ENCODE data around the gene CST1.
"Not testable (repeated sequence)": the region's sequence is repeated elsewhere in the genome, so short reads cannot be mapped to it uniquely, and the experiment has no call there.

CST1 gene

GRCh38 chr20:23735391-23735790 lies 15.3 kb downstream of the CST1 start:
- not testable (repeated sequence) for H3K9ac ChIP-seq (ENCODE audit: low read length); H3K9me3 ChIP-seq (ENCODE audit: control insufficient read depth, low read length); H3K4me1 ChIP-seq (ENCODE audit: control insufficient read depth, insufficient read depth, low read length); DNase-seq (ENCODE audit: low read depth); H3K27me3 ChIP-seq (replicated peaks; ENCODE audit: control insufficient read depth, insufficient read depth, low read length); H3K4me3 ChIP-seq (ENCODE audit: low read length); H3K36me3 ChIP-seq (ENCODE audit: control insufficient read depth, insufficient read depth, low read length, severe bottlenecking)

GRCh38 chr20:23734949-23735348 lies 15.8 kb downstream of the CST1 start:
- not testable (repeated sequence) for H3K36me3 ChIP-seq (ENCODE audit: control insufficient read depth, insufficient read depth, low read length, severe bottlenecking); H3K9ac ChIP-seq (ENCODE audit: low read length); H3K4me1 ChIP-seq (ENCODE audit: control insufficient read depth, insufficient read depth, low read length); DNase-seq (ENCODE audit: low read depth); H3K27me3 ChIP-seq (replicated peaks; ENCODE audit: control insufficient read depth, insufficient read depth, low read length); H3K9me3 ChIP-seq (ENCODE audit: control insufficient read depth, low read length); H3K4me3 ChIP-seq (ENCODE audit: low read length)

- DNase-seq (ENCODE audit: low read depth), result peak; percentile 25
- H3K9me3 ChIP-seq (ENCODE audit: control insufficient read depth, low read length); H3K36me3 ChIP-seq (ENCODE audit: control insufficient read depth, insufficient read depth, low read length, severe bottlenecking); H3K9ac ChIP-seq (ENCODE audit: low read length); H3K27me3 ChIP-seq (replicated peaks; ENCODE audit: control insufficient read depth, insufficient read depth, low read length); H3K4me3 ChIP-seq (ENCODE audit: low read length); H3K4me1 ChIP-seq (ENCODE audit: control insufficient read depth, insufficient read depth, low read length): not testable (repeated sequence)
Measured at GRCh38 chr20:23734440-23734839, 16.3 kb downstream of the CST1 start.

- Histone ChIP-seq H3K4me3 (ENCODE audit: low read length) (no peak overlapping the region), H3K36me3 (ENCODE audit: control insufficient read depth, insufficient read depth, low read length, severe bottlenecking) (no peaks in the 10 kb centered on the region), H3K9ac (ENCODE audit: low read length) (no peak overlapping the region), H3K9me3 (ENCODE audit: control insufficient read depth, low read length) (no peaks in the 10 kb centered on the region), H3K4me1 (ENCODE audit: control insufficient read depth, insufficient read depth, low read length) (no peaks in the 10 kb centered on the region), H3K27me3 (replicated peaks; ENCODE audit: control insufficient read depth, insufficient read depth, low read length) (peaks cover 7% of the 10 kb centered on the region)
- no peak for DNase-seq (ENCODE audit: low read depth)
Measured at GRCh38 chr20:23727016-23727415, 23.7 kb downstream of the CST1 start.

GRCh38 chr20:23725102-23725501 lies 25.6 kb downstream of the CST1 start:
- Histone ChIP-seq H3K9me3 (ENCODE audit: control insufficient read depth, low read length) (no peaks in the 10 kb centered on the region), H3K4me1 (ENCODE audit: control insufficient read depth, insufficient read depth, low read length) (peaks cover 2% of the 10 kb centered on the region), H3K9ac (ENCODE audit: low read length) (no peak overlapping the region), H3K4me3 (ENCODE audit: low read length) (no peak overlapping the region), H3K27me3 (replicated peaks; ENCODE audit: control insufficient read depth, insufficient read depth, low read length) (peaks cover 7% of the 10 kb centered on the region), H3K36me3 (ENCODE audit: control insufficient read depth, insufficient read depth, low read length, severe bottlenecking) (no peaks in the 10 kb centered on the region)
- no peak for DNase-seq (ENCODE audit: low read depth)

GRCh38 chr20:23723659-23724307 lies 27.0 kb downstream of the CST1 start:
- not testable (repeated sequence) for H3K36me3 ChIP-seq (ENCODE audit: control insufficient read depth, insufficient read depth, low read length, severe bottlenecking); H3K4me3 ChIP-seq (ENCODE audit: low read length); H3K9ac ChIP-seq (ENCODE audit: low read length); H3K4me1 ChIP-seq (ENCODE audit: control insufficient read depth, insufficient read depth, low read length); H3K9me3 ChIP-seq (ENCODE audit: control insufficient read depth, low read length); H3K27me3 ChIP-seq (replicated peaks; ENCODE audit: control insufficient read depth, insufficient read depth, low read length)
- peak; percentile 42 for DNase-seq (ENCODE audit: low read depth)

GRCh38 chr20:23722851-23723250 lies 27.9 kb downstream of the CST1 start:
- not testable (repeated sequence) for H3K4me3 ChIP-seq (ENCODE audit: low read length); DNase-seq (ENCODE audit: low read depth); H3K9me3 ChIP-seq (ENCODE audit: control insufficient read depth, low read length); H3K9ac ChIP-seq (ENCODE audit: low read length); H3K27me3 ChIP-seq (replicated peaks; ENCODE audit: control insufficient read depth, insufficient read depth, low read length); H3K36me3 ChIP-seq (ENCODE audit: control insufficient read depth, insufficient read depth, low read length, severe bottlenecking); H3K4me1 ChIP-seq (ENCODE audit: control insufficient read depth, insufficient read depth, low read length)

GRCh38 chr20:23721962-23722361 lies 28.8 kb downstream of the CST1 start:
- H3K4me3 ChIP-seq (ENCODE audit: low read length), result no peak overlapping the region
- no peaks in the 10 kb centered on the region for H3K36me3 ChIP-seq (ENCODE audit: control insufficient read depth, insufficient read depth, low read length, severe bottlenecking)
- peaks cover 2% of the 10 kb centered on the region for H3K4me1 ChIP-seq (ENCODE audit: control insufficient read depth, insufficient read depth, low read length)
- H3K27me3 ChIP-seq (replicated peaks; ENCODE audit: control insufficient read depth, insufficient read depth, low read length), result peaks cover 11% of the 10 kb centered on the region
- H3K9me3 ChIP-seq (ENCODE audit: control insufficient read depth, low read length), result peaks cover 4% of the 10 kb centered on the region
- no peak for DNase-seq (ENCODE audit: low read depth)
- no peak overlapping the region for H3K9ac ChIP-seq (ENCODE audit: low read length)

- not testable (repeated sequence) for H3K27me3 ChIP-seq (replicated peaks; ENCODE audit: control insufficient read depth, insufficient read depth, low read length); H3K36me3 ChIP-seq (ENCODE audit: control insufficient read depth, insufficient read depth, low read length, severe bottlenecking); H3K9me3 ChIP-seq (ENCODE audit: control insufficient read depth, low read length); H3K9ac ChIP-seq (ENCODE audit: low read length); H3K4me3 ChIP-seq (ENCODE audit: low read length); H3K4me1 ChIP-seq (ENCODE audit: control insufficient read depth, insufficient read depth, low read length); DNase-seq (ENCODE audit: low read depth)
Measured at GRCh38 chr20:23719351-23719750, 31.4 kb downstream of the CST1 start.

GRCh38 chr20:23711778-23712177 lies 39.0 kb downstream of the CST1 start:
- not testable (repeated sequence) for H3K4me1 ChIP-seq (ENCODE audit: control insufficient read depth, insufficient read depth, low read length); H3K4me3 ChIP-seq (ENCODE audit: low read length); DNase-seq (ENCODE audit: low read depth); H3K9ac ChIP-seq (ENCODE audit: low read length); H3K36me3 ChIP-seq (ENCODE audit: control insufficient read depth, insufficient read depth, low read length, severe bottlenecking); H3K9me3 ChIP-seq (ENCODE audit: control insufficient read depth, low read length)
- peaks cover 29% of the 10 kb centered on the region for H3K27me3 ChIP-seq (replicated peaks; ENCODE audit: control insufficient read depth, insufficient read depth, low read length)

- no peaks in the 10 kb centered on the region for H3K36me3 ChIP-seq (ENCODE audit: control insufficient read depth, insufficient read depth, low read length, severe bottlenecking)
- peaks cover 29% of the 10 kb centered on the region for H3K27me3 ChIP-seq (replicated peaks; ENCODE audit: control insufficient read depth, insufficient read depth, low read length)
- H3K4me1 ChIP-seq (ENCODE audit: control insufficient read depth, insufficient read depth, low read length), result no peaks in the 10 kb centered on the region
- DNase-seq (ENCODE audit: low read depth), result no peak
- no peak overlapping the region for H3K9ac ChIP-seq (ENCODE audit: low read length)
- H3K9me3 ChIP-seq (ENCODE audit: control insufficient read depth, low read length), result no peaks in the 10 kb centered on the region
- no peak overlapping the region for H3K4me3 ChIP-seq (ENCODE audit: low read length)
Measured at GRCh38 chr20:23710771-23711170, 40.0 kb downstream of the CST1 start.

GRCh38 chr20:23705895-23706294 lies 44.8 kb downstream of the CST1 start:
- Histone ChIP-seq H3K36me3 (ENCODE audit: control insufficient read depth, insufficient read depth, low read length, severe bottlenecking) (no peaks in the 10 kb centered on the region), H3K9me3 (ENCODE audit: control insufficient read depth, low read length) (no peaks in the 10 kb centered on the region), H3K4me3 (ENCODE audit: low read length) (no peak overlapping the region), H3K9ac (ENCODE audit: low read length) (no peak overlapping the region), H3K27me3 (replicated peaks; ENCODE audit: control insufficient read depth, insufficient read depth, low read length) (peaks cover 18% of the 10 kb centered on the region), H3K4me1 (ENCODE audit: control insufficient read depth, insufficient read depth, low read length) (peaks cover 9% of the 10 kb centered on the region)
- no peak for DNase-seq (ENCODE audit: low read depth)
